ENCODE data around the gene PHC2. TPM values are rescaled to one million over a fixed set of nuclear protein-coding genes. Genes with fewer than 3 reads are reported as not detected.
A peak's percentile ranks its signal among the peaks of the same experiment; 100 is the strongest.

The PHC2 gene
- total and polyA plus RNA-seq, 8 donors = 21.8 to 62.1 (median 42.6) TPM

DNA sequence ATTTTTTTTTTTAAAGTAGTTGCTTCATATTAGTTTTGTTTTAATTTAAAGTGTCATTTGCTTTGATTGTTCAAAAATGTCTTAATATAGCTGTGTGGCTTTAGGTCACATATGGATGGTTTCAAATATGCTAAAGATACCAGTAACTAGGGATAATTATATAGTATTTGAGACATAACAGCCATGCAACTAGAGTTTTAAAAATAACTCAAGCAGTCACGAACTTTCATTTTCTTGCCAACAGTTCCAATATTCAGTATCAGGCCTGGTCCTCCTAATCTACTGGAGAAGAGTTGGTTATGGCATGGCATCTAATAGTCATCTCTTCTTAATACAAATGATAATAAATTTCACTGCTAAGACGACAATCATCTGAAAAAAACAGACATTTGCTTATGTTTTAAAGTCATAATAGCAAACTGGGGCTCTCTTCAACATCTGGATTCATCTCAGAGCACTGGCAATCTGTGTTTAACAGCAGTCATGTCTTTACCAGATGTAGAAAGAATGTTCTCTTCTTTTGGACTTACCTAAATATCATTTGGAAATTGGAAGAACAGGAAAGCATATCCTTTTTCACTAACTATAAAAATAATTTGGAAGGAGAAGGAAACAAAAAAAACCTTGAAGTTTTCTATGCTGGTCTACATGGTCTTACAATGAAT, 85.9 kb downstream of the PHC2 start:
- H3K27me3 ChIP-seq = no peaks in the 10 kb centered on the region
- FAIRE-seq = no peak
- H3K9me3 ChIP-seq = no peaks in the 10 kb centered on the region
- H3K4me3 ChIP-seq = no peak overlapping the region
- WGBS, 2 donors = 46 to 51% methylated on average over 2 of the region's 2 CpGs
- peaks cover 44 to 75% (median 67%) of the 10 kb centered on the region in 3 donors for H3K4me1 ChIP-seq
- intact Hi-C loops (cut with DNase I) = no loop called here
- H3K27ac ChIP-seq = peak overlapping the region in 2 of 4 donors; percentile 96
- DNase-seq = no peak
- H3K36me3 ChIP-seq = no peaks in the 10 kb centered on the region
- TF ChIP-seq CTCF (IDR thresholded peaks at IDR 0.05) = no peak
- no peak for ATAC-seq

DNA sequence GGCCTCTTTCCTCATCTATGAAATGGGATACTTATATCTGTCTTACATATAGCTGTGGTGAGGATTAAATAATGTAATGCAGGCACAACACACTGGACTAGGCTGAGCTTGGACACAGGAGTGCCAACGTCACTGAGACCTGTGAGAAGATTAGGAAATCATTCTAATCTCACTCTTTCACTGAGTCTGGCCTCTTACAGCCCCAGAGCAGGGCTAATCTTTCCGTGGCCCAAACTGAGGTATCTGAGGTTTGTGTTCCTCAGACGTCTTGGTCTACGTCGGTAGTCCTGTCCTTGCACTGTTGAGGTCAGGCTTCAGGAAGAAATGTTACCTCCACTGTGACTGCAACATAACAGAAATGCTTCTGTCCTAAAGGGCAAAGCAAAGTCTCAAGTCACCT, 87.4 kb downstream of the PHC2 start:
- 11 to 13% methylated on average over 5 of the region's 5 CpGs for whole genome bisulfite sequencing, 2 donors
- no peak for FAIRE-seq
- no peak overlapping the region for H3K4me3 ChIP-seq
- no peak for TF ChIP-seq CTCF (IDR thresholded peaks at IDR 0.05)
- H3K9me3 ChIP-seq = no peaks in the 10 kb centered on the region
- no peaks in the 10 kb centered on the region for H3K27me3 ChIP-seq
- H3K27ac ChIP-seq = peak overlapping the region in 2 of 4 donors; percentile 86 to 89
- H3K4me1 ChIP-seq = peaks cover 58 to 89% (median 82%) of the 10 kb centered on the region in 3 donors
- intact Hi-C loops (cut with DNase I) = no loop called here
- no peaks in the 10 kb centered on the region for H3K36me3 ChIP-seq
- no peak for DNase-seq
- ATAC-seq = no peak

- no peaks in the 10 kb centered on the region for H3K27me3 ChIP-seq
- peak overlapping the region; percentile 45 to 89 (median 70) for H3K27ac ChIP-seq
- no peak for TF ChIP-seq CTCF (IDR thresholded peaks at IDR 0.05)
- WGBS, 2 donors = 6 to 10% methylated on average over 7 of the region's 7 CpGs
- peaks cover 63 to 98% (median 95%) of the 10 kb centered on the region in 3 donors for H3K4me1 ChIP-seq
- intact Hi-C loops (cut with DNase I) = no loop called here
- no peaks in the 10 kb centered on the region for H3K36me3 ChIP-seq
- no peaks in the 10 kb centered on the region for H3K9me3 ChIP-seq
- ATAC-seq (peak; percentile 83 to 88 (median 86)), DNase-seq (peak in 5 of 6 donors; percentile 81 to 91 (median 87)), FAIRE-seq (no peak)
- H3K4me3 ChIP-seq = peak overlapping the region in 2 of 4 donors; percentile 0 to 9
These were observed 88.7 kb downstream of the PHC2 start for GRCh38 chr1:33342041-33342723.

- H3K36me3 ChIP-seq = no peaks in the 10 kb centered on the region
- H3K27me3 ChIP-seq = no peaks in the 10 kb centered on the region
- no peak for FAIRE-seq
- no peak for ATAC-seq
- no peak for TF ChIP-seq CTCF (IDR thresholded peaks at IDR 0.05)
- no peaks in the 10 kb centered on the region for H3K9me3 ChIP-seq
- WGBS, 2 donors = 72 to 75% methylated on average over 6 of the region's 6 CpGs
- H3K27ac ChIP-seq = peak overlapping the region in 3 of 4 donors; percentile 28 to 89 (median 86)
- no peak for DNase-seq
- intact Hi-C loops (cut with DNase I) = no loop called here
- H3K4me1 ChIP-seq = peaks cover 56 to 93% (median 93%) of the 10 kb centered on the region in 3 donors
- no peak overlapping the region for H3K4me3 ChIP-seq
These were observed 89.7 kb downstream of the PHC2 start for GRCh38 chr1:33341190-33341589.

GRCh38 chr1:33339413-33339812, 91.5 kb downstream of the PHC2 start:
- H3K4me3 ChIP-seq = peak overlapping the region in 1 of 4 donors; percentile 17
- no peak for TF ChIP-seq CTCF (IDR thresholded peaks at IDR 0.05)
- ATAC-seq = no peak
- H3K4me1 ChIP-seq = peaks cover 60 to 89% (median 84%) of the 10 kb centered on the region in 3 donors
- 39 to 51% methylated on average over 2 of the region's 2 CpGs for WGBS, 2 donors
- no peaks in the 10 kb centered on the region for H3K36me3 ChIP-seq
- H3K9me3 ChIP-seq = no peaks in the 10 kb centered on the region
- intact Hi-C loops (cut with DNase I) = no loop called here
- H3K27me3 ChIP-seq = no peaks in the 10 kb centered on the region
- no peak for FAIRE-seq
- DNase-seq = no peak
- H3K27ac ChIP-seq = peak overlapping the region; percentile 56 to 89 (median 76)
